ENCODE results near the gene SPACA7.

Gene SPACA7, protein sequence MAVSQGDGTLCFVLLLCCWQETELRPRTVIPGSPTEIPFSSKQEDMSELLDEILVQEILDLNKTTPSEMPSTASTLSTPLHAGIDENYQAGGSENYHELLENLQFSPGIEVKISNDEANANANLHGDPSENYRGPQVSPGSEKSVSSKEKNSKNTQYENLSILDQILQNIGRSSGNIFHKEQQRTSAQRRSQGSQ

DNA sequence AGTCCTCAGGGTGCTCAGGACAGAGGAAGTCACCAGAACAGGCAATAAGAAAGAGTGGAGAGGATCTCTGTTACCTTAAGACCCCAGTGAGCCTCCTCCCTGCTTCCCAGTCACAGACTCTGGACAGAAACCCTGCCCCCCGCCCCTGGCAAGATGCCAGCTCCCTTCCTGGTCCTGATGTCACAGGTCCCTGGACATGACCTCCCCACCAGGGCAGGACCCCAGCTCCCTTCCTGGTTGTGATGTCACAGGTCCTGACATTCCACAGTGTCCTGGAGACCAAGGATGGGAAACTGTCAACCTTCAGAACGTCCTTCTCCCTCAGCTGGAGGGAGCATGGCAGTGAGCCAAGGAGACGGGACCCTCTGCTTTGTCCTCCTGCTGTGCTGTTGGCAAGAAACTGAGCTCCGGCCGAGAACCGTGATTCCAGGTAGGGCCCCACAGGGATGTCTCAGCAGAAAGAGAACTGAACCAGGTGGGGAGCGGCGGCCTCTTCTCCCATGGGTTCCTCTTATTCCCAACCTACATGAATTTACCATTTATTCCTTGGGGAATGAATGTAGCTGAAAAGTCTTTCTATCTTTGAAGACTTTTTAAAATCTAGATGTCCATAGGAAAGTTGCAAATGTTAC lies at the start of gene SPACA7:
SPACA7 (plus strand) TSS at position 306 of the 632 bp plus-strand sequence; CDS start at position 337, 31 bp downstream.
- no peak for DNase-seq (ENCODE audit: low read depth in 2 of 2, low spot score in 1 of 2)

DNA sequence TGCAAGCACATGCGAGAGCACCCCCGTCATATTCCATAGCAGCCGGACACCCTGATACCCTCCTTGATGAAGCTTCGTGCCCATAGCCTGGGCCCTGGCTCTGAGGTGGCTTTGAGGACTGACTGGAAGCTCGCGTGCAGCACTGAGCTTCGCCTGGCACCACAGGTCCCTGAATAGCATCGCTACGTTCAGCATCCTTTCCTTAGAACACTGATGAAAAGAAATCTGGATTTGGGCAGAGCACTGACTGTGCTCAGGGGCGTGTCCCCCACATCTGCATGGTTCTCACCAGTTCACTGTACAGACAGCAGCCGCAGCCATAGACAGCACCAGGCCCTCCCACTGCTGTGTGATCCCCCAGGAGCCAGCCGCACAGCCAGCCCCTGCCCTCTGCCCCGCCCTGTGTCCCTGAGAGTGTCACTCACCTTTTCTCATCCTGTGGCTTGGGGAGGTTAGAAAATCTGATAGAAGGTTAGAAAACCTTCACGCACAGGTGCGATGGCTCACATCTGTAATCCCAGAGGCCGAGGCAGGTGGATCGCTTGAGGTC lies 49.3 kb upstream of the SPACA7 start:
- no peak for DNase-seq (ENCODE audit: low read depth in 2 of 2, low spot score in 1 of 2)

DNA sequence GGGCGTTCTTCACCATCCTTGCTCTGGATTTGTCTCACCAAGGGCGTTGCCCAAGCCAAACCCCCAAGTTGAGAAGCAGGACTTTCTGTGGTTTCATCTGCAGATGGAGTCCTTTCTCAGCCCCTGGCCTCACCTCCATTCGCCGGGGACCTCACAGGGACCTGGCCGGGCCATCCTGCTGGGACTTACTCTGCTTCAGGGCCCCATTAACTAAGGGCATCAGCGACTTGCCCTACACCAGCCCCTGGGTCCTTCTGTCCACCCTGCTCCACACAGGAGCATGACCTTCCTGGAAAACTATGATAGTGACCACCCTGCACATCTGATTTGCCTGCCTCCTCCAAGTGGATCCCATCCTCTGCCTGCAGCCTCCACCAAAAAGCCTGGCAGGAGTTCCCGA lies 47.2 kb upstream of the SPACA7 start:
- DNase-seq (ENCODE audit: low read depth in 2 of 2, low spot score in 1 of 2) = no peak

GRCh38 chr13:112329376-112329775 lies 46.8 kb upstream of the SPACA7 start:
- DNase-seq (ENCODE audit: low read depth in 2 of 2, low spot score in 1 of 2) = no peak

GRCh38 chr13:112330066-112330465 lies 46.1 kb upstream of the SPACA7 start:
- no peak for DNase-seq (ENCODE audit: low read depth in 2 of 2, low spot score in 1 of 2)

- DNase-seq (ENCODE audit: low read depth in 2 of 2, low spot score in 1 of 2) = no peak
Observed at GRCh38 chr13:112330479-112331381, 45.4 kb upstream of the SPACA7 start.

- no peak for DNase-seq (ENCODE audit: low read depth in 2 of 2, low spot score in 1 of 2)
Observed at GRCh38 chr13:112331675-112332074, 44.5 kb upstream of the SPACA7 start.

DNA sequence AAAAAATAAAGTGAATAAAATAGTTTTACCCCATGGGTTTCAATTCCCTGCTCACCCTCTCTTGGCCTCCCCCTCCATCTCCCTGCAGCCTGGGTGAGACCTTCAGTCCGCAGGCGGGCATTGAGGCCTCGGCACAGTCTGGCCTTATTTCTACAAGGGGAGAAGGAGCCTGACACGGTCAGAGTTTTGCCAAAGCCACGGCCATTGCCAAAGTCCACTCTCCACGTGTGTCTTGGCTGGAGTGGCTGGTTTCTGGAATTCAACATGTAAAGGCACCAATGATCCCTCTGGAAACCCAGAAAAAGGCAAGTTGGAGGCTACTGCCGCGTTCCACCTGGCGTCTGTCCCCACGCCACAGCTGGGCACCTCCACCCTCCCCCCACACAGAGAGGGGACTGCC lies 43.4 kb upstream of the SPACA7 start:
- DNase-seq (ENCODE audit: low read depth in 2 of 2, low spot score in 1 of 2) = no peak

DNA sequence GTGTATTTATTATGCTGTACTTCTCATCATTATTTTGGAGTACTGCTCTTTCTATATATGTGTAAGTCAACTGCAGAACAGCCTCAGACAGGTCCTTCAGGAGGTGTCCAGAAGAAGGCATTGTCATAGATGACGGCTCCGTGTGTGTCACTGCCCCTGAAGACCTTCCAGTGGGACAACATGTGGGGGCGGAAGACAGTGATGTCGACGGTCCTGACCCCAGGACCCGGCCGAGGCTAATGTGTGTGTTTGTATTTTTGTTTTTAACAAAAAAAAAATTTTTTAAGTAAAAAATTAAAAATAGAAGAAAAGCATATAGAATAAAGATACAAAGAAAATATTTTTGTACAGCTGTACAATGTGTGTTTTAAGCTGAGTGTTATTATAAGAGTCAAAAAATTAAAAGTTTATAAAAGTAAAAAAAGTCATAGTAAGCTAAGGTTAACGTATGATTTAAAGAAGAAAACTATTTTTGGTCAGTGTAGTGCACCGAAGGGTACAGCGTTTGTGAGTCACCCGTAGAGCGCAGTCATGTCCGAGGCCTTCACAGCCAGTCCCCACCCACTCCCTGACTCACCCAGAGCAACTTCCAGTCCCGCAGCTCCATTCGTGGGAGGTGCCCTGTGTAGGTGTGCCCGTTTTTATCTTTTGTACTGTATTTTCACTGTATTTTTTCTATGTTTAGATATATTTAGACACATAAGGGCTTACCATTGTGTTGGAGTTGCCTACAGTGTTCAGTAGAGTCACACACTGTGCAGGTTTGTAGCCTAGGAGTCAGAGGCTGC lies 42.2 kb upstream of the SPACA7 start:
- DNase-seq (ENCODE audit: low read depth in 2 of 2, low spot score in 1 of 2) = no peak

DNA sequence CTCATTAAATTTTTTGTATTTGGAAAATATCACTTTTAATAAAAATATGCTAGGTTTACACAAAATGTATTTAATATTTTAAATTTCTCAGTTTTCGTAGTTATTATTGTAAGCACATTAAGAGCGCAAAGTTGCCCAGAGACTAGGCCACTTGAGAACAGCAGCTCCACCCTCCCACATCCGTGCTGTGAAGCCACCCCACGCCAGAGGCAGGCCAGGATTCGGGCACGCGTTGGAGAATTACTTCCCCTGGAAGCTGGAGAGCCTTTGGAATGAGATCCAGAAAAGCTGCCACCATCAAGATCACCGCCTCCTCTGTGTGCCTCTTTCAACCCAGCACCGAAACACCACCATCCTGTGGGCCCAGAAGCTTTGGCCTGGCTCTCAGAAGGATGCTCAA lies 41.0 kb upstream of the SPACA7 start:
- no peak for DNase-seq (ENCODE audit: low read depth in 2 of 2, low spot score in 1 of 2)

- DNase-seq (ENCODE audit: low read depth in 2 of 2, low spot score in 1 of 2) = no peak
Observed at GRCh38 chr13:112341446-112341845, 34.7 kb upstream of the SPACA7 start.

- DNase-seq (ENCODE audit: low read depth in 2 of 2, low spot score in 1 of 2) = no peak
Observed at GRCh38 chr13:112341976-112342735, 34.0 kb upstream of the SPACA7 start.

DNA sequence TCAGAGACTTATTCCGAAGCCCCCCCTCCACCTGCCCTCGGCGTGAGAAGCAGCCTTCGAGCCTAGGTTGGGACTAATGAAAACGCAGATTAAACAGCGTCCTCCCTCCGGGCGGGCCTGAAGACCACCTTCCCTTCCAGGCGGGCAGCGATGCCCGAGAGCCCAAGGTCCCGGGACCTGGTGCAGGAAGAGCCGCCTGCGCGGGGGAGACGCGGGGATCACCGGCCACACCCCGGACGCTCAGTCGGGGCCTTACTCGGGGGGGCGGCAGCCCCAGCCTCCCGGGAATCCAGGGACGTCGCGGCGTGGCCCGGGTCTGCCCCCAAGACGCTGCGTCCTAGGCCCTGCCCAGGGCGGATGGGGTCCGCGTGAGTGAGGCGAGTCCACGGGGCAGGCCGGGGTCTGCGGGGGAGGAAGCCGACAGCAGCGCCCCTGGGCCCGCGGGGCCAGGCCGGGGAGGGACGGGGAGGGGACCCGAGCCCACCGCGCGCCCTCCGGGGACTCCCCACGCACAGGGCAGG lies 33.3 kb upstream of the SPACA7 start:
- no peak for DNase-seq (ENCODE audit: low read depth in 2 of 2, low spot score in 1 of 2)

DNA sequence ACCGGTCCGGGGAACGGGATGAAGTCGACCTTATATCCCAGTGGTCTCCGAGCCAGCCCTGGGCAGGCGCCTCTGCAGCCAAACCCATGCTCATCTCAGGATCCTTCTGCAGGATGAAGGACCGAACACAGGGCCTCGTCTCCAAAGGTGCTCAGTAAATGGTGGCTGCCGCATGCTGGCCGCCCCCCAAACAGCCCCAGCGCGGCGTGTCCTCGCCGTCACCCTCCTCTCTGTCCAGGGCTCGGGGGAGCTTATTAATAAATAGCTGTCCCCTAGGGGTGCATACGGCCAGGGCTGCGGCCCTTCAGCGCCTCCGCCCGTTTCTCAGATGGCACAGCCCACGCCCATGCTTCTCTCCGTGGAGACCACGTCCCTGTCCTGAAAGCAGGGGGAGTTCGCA lies 32.6 kb upstream of the SPACA7 start:
- no peak for DNase-seq (ENCODE audit: low read depth in 2 of 2, low spot score in 1 of 2)

DNA sequence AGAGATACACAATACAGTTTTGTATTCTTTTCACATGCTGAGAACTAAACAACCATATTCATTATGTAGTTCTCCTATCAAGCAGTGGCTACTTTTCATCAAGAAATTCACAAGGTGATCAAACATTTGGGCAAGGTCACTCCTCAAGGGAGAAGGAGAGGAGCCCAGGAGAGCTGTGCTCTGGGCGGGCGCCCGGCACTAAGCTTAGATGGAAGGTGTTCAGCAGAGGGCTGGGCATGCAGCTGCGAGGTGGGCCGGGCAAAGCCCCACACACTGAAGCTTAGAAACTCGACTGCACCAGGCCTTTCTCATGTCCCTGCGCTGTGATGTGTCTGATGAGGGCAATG lies 30.4 kb upstream of the SPACA7 start:
- DNase-seq (ENCODE audit: low read depth in 2 of 2, low spot score in 1 of 2) = no peak

DNA sequence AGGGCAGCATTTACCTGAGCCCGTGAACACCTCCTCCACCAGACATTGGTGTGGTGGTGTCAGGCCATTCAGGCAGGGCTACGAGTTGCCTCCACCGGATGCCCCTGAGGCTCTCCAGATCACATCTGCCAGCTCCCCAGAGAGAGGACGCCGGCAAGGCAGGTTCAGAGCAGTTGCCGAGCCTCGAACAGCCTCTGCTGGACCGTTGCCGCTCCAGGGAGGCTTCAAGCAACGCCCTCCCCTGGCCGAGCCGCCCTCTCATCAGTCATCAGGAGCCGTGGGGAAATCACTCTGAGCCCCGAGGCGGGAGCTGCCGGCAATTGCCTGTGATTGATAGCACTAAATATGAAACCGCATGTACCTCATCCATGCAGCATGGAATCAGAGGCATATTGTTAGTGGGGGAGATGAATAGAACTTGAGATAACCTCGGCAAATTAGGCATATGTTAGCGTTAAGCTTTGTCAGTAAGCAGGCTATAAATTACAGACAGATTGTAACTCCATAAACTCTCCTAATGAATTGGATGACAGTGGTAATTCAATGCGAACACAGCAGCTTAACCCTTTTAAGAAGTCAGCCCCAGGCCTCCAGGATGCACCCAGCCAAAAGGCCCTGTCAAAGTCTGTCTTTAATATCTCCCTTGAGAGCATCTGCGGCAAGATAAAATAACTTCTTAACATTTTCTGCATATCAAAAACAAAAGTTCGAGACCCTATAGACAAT lies 29.8 kb upstream of the SPACA7 start:
- DNase-seq (ENCODE audit: low read depth in 2 of 2, low spot score in 1 of 2) = no peak

DNA sequence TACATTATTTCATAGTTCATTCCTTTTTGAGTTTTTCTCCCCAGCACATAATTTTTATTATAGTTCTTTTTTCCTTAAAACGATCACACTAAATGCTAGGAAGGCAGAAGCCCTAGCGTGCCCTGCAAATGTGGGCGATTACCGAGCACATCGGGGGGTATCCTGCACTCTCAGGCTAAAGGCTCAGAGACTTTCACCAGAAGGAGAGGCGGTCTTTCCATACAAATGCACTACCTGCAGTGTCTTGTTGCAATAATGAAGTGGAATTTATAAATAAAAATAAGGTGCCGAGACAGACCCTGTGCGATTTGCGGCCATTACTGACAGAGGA lies 29.3 kb upstream of the SPACA7 start:
- DNase-seq (ENCODE audit: low read depth in 2 of 2, low spot score in 1 of 2) = no peak

DNA sequence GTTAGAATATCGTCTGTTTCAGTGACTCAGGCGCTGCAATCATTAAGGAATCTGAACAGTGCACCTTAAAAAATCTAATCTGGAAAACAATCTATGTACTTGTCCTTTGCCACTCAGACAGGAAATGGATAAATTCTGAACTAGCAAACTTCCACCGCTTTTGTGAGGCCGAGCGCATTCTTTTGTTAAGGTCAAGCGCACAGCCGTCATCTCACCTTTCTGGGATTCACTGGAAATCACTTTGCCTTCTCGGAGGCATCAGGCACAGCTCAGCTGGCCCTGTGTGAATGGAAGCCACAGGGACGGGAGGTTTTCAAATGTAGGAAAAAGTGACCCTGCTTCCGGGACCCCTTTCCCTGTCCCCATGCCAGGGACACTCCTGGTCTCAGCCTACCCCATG lies 28.2 kb upstream of the SPACA7 start:
- DNase-seq (ENCODE audit: low read depth in 2 of 2, low spot score in 1 of 2) = no peak

DNA sequence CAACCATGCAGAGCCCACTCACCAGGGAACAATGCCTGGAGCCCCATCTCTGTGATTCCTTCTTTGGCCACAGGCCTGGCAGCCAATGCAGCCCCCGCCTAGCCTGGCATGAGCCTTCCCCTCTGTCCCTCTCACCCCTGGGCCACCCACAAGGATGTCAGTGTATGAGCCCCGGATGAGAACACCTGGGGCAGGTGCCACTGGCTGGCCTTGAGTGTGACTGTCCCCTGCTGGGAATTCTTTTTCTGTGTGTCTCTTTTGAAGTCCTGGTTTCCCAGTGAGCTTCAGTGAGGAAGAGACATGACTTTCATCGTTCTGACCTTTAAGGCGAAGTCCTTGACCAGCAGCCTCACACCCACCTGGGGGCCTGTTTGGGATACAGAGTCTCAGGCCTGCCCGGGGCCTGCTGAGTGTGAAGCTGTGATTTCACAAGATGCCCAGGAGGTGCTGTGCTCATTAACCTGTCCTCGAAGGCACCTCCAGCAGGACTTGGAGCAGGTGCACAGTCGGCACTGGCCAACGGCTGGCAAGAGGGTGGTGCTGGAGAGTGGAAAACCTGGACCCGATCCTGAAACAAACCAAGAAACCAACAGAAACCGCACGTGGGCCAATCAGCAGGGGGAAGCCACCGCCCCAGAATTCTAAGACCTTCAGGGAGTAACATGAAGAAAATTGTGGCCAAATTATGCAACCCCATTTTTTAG lies 27.4 kb upstream of the SPACA7 start:
- DNase-seq (ENCODE audit: low read depth in 2 of 2, low spot score in 1 of 2) = no peak
